DND-41 (cell line): Measurements from ENCODE around the gene TMEM132D.

ENCODE experiments used
- CTCF ChIP-seq: IDR thresholded peaks from 2 replicates; pipeline ENCODE4 v1.5.1; 2012; ENCODE audit warnings: borderline replicate concordance, low read length, moderate library complexity, mild to moderate bottlenecking; ENCODE audit not compliant: poor library complexity, severe bottlenecking; ENCODE audit errors: extremely low read depth
- EZH2 ChIP-seq: IDR thresholded peaks from 3 replicates; pipeline ENCODE4 v1.6.1; 2012; ENCODE audit warnings: borderline replicate concordance, low read depth, mild to moderate bottlenecking, moderate library complexity, low read length, inconsistent platforms; ENCODE audit not compliant: severe bottlenecking

- TF ChIP-seq EZH2 (no peak), CTCF (no peak)
Measured at GRCh38 chr12:129789921-129790320, 113.9 kb downstream of the TMEM132D start.
